GM12891 (cell line): ENCODE measurements around the gene CH25H.

ENCODE experiments used
- DNase-seq: peaks from one replicate; pipeline ENCODE4 v3.0.0; 2011; ENCODE audit warnings: low spot score; ENCODE audit not compliant: insufficient read length
- FAIRE-seq: peaks from 2 replicates; lab custom pipeline; 2011; peaks lifted over from hg19 to GRCh38; lab: Jason Lieb, UNC
- PAX5 ChIP-seq: IDR thresholded peaks from 2 replicates; pipeline ENCODE4 v1.6.1; 2011; ENCODE audit warnings: low read length, moderate library complexity, mild to moderate bottlenecking; ENCODE audit not compliant: insufficient read depth, severe bottlenecking
- POLR2A ChIP-seq: IDR thresholded peaks from 2 replicates; pipeline ENCODE4 v1.6.1; 2011; ENCODE audit warnings: low read depth, low read length, control low read depth
- POLR2AphosphoS5 ChIP-seq: IDR thresholded peaks from 2 replicates; pipeline ENCODE4 v1.6.1; 2011; ENCODE audit warnings: low read depth, low read length, control low read depth
- POU2F2 ChIP-seq: IDR thresholded peaks from 2 replicates; pipeline ENCODE4 v1.6.1; 2011; ENCODE audit warnings: low read depth, mild to moderate bottlenecking, control low read depth, low read length, moderate library complexity
- SPI1 ChIP-seq: IDR thresholded peaks from 2 replicates; pipeline ENCODE4 v1.6.1; 2011; ENCODE audit warnings: low read depth, low read length, control low read depth
- TAF1 ChIP-seq: IDR thresholded peaks from 2 replicates; pipeline ENCODE4 v1.6.1; 2011; ENCODE audit warnings: low read depth, low read length, control low read depth

Gene CH25H

DNA sequence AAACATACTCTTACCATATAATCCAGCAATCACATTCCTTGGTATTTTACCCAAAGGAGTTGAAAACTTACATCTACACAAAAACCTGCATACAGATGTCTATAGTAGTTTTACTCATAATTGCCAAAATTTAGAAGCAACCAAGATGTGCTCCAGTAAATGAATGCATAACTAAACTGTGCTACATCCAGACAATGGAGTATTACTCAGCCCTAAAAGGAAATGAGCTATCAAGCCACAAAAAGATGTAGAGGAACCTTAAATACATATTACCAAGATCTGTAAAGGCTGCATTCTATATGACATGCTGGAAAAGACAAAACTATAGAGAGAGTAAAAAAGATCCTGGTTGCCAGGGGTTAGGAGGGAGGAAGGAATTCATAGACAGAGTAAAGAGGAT is 21.8 kb upstream of the CH25H start:
- FAIRE-seq: no peak
- TF ChIP-seq SPI1 (no peak), POLR2A (no peak), PAX5 (no peak), POU2F2 (no peak), TAF1 (no peak), POLR2AphosphoS5 (no peak)
- no peak for DNase-seq

DNA sequence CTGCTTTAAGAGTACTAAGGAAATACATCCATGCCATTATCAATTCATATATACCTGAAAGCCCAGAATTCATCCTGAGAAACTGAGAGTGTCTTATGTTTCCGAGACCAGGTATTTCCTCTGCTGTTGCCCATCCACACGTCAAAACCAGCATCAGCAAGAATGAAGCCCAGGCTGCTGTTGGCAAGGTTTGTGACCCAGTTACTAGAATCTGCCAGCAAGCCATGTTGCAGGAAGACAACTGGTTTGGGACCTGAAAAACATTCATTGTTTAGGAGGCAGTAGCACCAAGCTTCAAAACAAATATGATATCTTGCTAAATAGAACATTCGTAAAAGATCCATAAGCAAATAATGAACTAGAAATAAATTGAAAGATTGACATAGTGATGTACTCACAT is 21.0 kb upstream of the CH25H start:
- FAIRE-seq (no peak), DNase-seq (no peak)
- no peak for TF ChIP-seq SPI1

DNA sequence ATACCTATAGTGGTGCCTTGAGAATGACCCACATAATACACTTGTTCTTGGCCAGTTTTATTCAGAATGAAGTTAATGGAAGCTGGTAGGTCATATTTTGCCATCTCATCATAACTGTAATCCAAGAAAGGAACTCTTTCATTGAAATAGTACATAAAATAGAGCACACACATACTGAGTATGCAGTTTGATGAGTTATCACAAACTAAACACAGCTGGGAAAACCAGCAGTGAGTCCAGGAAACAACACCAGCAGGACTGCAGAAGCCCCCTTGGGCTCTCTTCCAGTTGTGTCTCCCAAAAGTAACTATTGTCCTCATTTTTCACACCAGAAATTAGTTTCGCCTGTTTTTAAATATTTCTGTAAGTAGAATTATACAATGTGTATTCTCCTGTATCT is 19.8 kb upstream of the CH25H start:
- TF ChIP-seq POLR2A (no peak), PAX5 (no peak), POLR2AphosphoS5 (no peak), POU2F2 (no peak), SPI1 (no peak), TAF1 (no peak)
- DNase-seq (no peak), FAIRE-seq (no peak)

DNA sequence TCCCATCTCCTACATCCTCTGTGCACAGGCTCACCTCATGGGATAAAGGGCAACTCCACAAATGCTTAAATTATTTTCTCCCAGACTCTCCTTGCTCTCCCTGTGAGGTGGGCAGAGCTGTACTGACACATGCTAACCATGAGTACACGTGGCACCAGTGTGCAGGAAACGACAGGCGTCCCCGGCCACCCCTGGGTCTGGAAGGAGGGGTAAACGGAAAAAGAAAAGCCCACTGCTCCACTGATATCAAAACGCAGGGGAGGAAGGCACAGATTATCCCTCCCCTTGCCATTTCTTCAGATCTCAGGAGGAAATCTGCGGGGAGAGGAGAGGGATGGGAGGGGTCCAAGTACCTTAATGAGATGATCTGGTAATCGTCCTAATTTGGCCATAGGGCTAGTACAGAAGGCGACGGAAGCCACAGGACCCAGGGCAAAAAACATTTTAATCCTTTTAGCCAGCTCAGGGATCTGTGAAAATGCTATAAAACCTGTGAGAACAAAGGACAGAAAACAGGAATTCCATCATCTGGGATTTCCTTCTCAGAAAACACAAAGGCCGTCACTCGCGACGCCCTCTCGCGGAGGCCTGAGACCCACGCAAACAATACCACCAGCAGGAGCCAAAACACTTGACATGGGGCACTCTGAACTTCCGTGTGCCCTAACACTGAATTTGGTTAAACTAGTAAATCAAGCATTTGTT is 17.8 kb upstream of the CH25H start:
- TF ChIP-seq TAF1 (no peak), SPI1 (no peak), PAX5 (no peak), POLR2AphosphoS5 (no peak), POU2F2 (no peak), POLR2A (no peak)
- FAIRE-seq (no peak), DNase-seq (no peak)

DNA sequence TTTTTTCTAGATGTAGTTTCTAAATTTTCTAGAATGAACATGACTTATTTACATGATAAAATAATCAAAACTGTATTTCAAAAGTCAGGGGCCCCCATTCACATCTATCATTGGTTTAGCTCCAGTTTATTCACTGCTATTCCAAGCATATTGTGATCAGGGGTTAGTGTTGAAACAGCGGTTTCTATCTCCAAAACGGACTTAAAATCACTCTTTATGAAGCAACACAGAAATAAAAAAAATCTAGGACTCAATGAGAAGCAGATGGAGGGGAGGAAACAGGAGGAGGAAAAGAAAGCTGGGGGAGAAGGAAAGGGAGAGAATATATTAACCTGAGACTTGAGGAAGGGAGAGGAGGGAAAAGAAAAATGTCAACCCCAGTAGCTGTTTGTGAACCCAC is 14.8 kb upstream of the CH25H start:
- FAIRE-seq (no peak), DNase-seq (no peak)

DNA sequence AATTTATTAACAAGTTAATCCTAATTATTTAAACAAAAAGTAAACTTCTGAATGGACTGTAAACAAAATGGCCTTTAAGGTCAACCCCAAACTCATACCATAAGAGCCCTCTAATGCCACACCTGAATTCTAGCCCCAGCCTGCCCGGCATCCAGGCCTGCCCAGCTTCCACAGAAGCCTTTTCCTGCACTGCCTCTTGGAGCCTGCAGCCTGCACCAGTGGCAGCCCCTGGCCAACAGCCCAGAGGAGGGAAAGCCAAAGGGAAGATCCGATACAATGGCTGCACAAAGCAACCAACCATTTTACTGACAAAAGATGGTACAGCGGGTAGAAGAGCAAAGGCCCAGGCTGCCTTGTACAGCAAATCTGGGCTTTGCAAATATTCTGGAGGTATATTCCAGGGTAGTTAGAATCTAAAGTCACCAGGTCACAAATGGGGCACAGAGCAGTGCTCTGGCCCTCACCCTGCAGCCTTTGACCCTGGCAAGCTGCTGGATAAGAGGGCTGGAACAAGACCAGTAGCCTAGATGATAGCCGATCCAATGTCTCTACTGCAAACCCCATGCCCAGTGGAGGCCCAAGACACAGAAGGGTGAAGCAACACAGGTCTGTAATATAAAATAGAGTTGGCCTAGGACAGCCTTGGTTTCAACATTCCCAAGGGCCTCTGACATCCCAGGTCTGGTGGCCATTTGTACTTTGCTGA is 12.5 kb upstream of the CH25H start:
- FAIRE-seq: no peak
- TF ChIP-seq POU2F2 (no peak), TAF1 (no peak), SPI1 (no peak), PAX5 (no peak), POLR2AphosphoS5 (no peak), POLR2A (no peak)
- no peak for DNase-seq

More for the DNA sequence above, 14.8 kb upstream of the CH25H start:
- no peak for TF ChIP-seq POLR2A
- TF ChIP-seq SPI1: no peak
- TF ChIP-seq POU2F2: no peak
- no peak for TF ChIP-seq TAF1
- TF ChIP-seq POLR2AphosphoS5: no peak
- TF ChIP-seq PAX5: no peak

DNA sequence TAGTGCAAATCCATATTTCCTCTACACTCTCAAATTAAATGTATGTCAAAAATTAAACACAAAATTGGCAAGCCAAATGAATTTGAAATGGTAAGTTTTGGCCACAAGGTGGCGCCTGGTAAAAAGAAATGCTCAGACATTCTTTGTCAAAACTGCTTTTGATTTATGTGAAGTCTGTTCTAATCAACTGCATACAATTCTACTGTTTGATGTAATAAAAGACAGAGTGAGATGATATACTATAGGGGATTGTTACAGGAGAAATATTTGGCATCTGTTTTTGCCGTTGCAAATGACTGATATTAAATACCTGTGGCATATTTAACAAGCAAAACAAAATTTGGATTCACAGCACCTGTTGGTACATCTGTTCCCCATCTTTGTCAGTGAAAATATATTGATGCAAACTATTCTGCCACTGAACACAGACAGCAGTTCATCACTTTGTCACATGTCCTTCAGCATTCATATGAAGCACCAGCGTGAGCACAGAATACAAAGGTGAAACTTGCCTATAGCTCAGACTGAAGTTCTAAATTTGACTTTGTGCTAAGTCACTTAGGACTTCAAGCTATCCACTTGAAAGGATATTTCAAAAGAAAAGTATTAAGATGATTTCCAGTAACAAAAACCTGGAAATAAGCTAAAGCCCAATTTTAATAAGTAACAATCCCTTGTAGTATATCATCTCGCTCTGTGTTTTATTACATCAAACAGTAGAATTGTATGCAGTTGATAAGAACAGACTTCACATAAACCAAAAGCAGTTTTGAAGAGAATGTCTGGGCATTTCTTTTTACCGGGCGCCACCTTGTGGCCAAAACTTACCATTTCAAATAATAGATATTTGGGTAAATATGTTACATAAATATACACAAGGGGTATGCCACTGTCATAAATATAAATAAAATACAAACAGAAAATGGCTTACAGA is 10.2 kb upstream of the CH25H start:
- DNase-seq (no peak), FAIRE-seq (peak; percentile 81)
- TF ChIP-seq PAX5: no peak
- TF ChIP-seq SPI1: no peak
- TF ChIP-seq POU2F2: no peak
- no peak for TF ChIP-seq POLR2A
- TF ChIP-seq TAF1: no peak
- no peak for TF ChIP-seq POLR2AphosphoS5

DNA sequence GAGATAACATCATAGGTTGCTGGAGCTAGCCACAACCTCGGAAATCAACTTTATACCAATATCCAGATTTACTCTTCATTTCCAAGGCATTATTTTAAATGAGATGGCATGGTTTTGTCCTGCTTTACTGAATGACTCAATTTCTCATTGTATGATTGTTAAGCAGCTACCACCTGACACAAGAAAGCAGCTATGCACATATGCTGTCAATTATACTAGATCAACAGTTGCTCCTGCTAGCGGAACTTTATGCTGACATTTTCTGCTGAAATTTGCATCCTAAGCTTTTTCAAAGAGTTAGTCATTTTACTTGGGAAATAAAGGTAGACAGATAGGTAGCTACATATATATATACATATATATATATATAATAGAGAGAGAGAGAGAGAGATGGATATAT is 8.9 kb upstream of the CH25H start:
- TF ChIP-seq POLR2A (no peak), POLR2AphosphoS5 (no peak), PAX5 (no peak), TAF1 (no peak), SPI1 (no peak), POU2F2 (no peak)
- DNase-seq (no peak), FAIRE-seq (no peak)

DNA sequence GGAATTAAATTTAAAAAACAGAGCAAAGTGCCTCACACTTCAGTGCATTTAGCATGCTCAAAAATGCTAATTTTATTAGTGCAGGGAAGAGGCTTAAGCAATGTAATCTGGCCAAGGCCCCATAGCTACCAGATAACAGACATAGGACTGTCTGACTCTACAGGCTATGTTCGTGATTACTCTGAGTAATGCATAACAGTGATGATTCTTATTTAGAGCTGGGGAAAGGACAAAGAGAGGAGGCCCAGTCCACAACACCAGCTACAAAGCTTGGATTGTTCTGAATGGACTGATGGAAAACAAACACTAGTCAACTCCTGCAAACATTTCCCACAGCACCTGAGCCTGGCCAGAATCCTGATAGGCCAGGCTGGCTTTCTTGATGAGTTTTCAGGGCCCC is 8.4 kb upstream of the CH25H start:
- DNase-seq: no peak
- TF ChIP-seq TAF1 (no peak), POU2F2 (no peak), PAX5 (no peak), POLR2AphosphoS5 (no peak), SPI1 (no peak), POLR2A (no peak)
- peak; percentile 28 for FAIRE-seq
